ENCODE results near the gene CYP4F22.
A peak's percentile ranks its signal among the peaks of the same experiment; 100 is the strongest.
"Not testable (repeated sequence)": the region's sequence is repeated elsewhere in the genome, so short reads cannot be mapped to it uniquely, and the experiment has no call there.

CYP4F22 gene

DNA sequence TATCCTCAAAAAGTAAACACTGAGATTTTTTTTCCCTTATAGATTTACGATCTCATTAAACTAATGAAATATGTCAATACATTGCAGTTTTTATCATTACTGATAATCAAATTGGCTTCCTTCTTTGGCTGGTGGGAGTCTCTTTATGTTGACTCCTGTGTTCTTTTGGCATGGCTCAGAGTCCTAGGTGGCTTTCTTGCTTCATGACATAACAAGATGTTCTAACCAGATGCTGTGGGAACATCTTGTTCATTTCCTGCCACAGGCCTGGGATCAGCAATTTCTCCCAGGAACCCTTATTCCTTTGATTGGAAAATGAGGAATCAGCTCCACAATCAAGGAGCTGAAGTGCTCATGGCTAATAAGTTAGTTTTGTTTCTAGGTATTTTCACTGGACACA, 13.2 kb upstream of the CYP4F22 start:
- no peak for DNase-seq (ENCODE audit: low spot score)

DNA sequence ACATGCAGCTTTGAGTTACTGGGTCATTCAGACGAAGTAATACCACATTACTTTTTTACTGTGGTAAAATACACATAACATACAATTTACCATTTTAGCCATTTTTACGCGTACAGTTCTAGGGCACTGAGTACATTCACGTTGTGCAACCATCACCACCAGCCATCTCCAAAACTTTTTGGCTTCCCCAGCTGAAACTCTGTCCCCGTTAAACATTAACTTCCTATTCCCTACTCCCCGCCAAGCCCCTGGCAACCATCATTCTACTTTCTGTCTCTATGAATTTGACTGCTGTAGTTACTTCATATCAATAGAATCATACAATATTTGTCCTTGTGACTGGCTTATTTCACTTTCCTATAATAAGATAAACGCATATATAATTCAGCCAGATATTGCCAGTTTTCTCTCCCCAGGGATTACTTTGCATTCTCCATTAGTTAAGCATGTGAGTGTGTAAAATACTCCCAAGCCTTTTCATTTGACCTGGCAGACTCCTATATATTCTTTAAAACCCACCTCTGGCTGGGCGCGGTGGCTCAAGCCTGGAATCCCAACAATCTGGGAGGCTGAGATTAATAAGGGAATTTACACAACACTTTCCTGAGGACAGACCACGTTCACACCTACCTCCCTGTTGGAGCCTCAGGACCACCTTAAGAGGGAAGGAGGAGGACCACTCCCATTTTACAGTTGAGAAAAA, 10.0 kb upstream of the CYP4F22 start:
- DNase-seq (ENCODE audit: low spot score): no peak

- peak; percentile 13 for DNase-seq (ENCODE audit: low spot score)
Observed at GRCh38 chr19:15498910-15499309, 9.4 kb upstream of the CYP4F22 start.

- no peak for DNase-seq (ENCODE audit: low spot score)
Observed at GRCh38 chr19:15501596-15501995, 6.7 kb upstream of the CYP4F22 start.

GRCh38 chr19:15502264-15502663, 6.1 kb upstream of the CYP4F22 start:
- DNase-seq (ENCODE audit: low spot score): no peak

DNA sequence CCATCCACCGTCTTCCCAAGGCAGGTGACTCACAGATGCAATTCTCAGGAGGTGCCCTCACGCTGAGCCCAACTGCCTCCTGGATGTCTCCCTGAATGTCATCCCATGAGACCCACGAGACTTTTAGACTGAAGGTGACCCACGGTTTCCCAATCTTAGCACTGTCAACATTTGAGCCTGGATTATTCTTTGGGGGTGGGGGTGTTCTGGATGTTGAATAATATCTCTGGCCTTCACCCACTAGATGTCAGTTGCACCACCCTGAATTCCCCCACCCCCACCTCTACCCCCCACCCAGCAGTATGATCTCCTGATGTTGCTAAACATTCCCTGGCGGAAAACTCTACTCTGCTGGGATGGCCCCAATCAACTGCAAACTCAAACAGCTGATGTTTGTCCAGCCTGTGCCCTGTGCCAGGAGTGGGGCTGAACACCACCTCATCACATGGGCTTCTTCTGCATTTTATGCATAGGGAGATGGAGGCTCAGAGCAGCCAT, 2.2 kb upstream of the CYP4F22 start:
- no peak for DNase-seq (ENCODE audit: low spot score)

GRCh38 chr19:15507068-15508034, 974 bp upstream of the CYP4F22 start:
- no peak for DNase-seq (ENCODE audit: low spot score)

DNA sequence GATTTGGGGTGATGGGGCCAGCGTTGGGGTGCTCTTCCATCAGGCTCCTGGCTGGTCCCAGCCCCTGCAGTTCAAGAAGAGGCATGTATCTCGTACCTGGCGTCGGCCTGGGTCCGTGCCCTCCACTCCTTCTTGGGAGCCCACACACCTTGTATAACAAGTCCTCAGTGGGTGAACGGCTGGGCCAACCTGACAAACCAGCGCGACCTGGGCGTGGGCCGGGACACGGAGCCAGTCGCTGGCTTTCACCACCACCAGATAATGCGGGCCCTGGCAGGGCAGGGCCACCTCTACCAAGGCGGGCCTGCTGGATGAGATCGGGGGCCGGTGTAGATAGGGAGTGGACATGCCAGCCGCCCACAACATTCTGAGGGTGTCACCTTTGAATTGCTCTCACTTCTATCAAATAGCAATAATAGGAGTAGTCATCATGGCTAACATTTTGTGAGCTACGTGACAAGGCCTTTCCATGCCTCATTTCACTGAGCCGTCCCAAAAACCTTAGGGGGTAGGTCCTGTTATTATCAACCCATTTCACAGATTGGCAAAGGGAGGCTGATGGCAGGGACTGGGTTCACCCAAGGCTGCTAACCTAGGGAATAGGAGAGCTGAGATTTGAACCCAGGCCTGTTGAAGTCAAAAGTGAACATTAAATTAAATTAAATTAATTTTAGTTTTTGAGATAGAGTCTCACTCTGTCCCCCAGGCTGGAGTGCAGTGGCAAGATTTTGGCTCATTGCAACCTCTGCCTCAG, 3.5 kb downstream of the CYP4F22 start:
- DNase-seq (ENCODE audit: low spot score): no peak

- not testable (repeated sequence) for DNase-seq (ENCODE audit: low spot score)
Observed at GRCh38 chr19:15515227-15515625, 6.9 kb downstream of the CYP4F22 start.

- DNase-seq (ENCODE audit: low spot score): no peak
Observed at GRCh38 chr19:15516363-15516762, 8.0 kb downstream of the CYP4F22 start.

DNA sequence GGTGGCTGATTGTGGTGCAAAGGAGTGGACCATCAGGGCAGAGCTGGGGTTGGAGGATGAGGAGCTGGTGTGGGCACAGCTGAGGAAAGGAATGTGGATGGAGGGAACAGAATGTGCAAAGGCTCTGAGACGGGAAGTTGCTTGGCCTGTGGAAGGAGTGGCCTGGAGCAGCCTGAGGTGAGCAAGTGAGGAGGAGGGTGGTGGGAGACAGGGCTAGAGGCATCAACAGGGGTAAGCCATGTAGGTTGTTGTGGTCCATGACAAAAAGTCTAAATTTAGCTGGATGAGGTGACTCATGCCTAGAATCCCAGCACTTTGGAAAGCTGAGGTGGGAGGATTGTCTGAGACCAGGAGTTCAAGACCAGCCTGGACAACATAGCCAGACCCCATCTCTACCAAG, 9.5 kb downstream of the CYP4F22 start:
- DNase-seq (ENCODE audit: low spot score): no peak

GRCh38 chr19:15519433-15519976, 11.2 kb downstream of the CYP4F22 start:
- DNase-seq (ENCODE audit: low spot score): no peak

- DNase-seq (ENCODE audit: low spot score): no peak
Observed at GRCh38 chr19:15524781-15525180, 16.5 kb downstream of the CYP4F22 start.

DNA sequence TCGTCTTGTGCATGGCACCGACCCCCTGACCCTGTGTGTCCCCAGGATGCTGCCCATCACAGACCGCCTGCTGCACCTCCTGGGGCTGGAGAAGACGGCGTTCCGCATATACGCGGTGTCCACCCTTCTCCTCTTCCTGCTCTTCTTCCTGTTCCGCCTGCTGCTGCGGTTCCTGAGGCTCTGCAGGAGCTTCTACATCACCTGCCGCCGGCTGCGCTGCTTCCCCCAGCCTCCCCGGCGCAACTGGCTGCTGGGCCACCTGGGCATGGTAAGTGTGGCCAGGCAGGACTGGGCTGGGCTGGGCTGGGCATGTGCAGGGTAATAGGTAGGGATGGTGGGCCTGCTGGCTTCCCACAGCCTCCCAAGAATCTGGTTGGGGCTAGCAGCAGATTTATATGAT, 17.0 kb downstream of the CYP4F22 start:
- DNase-seq (ENCODE audit: low spot score): no peak

GRCh38 chr19:15526408-15526807, 18.1 kb downstream of the CYP4F22 start:
- DNase-seq (ENCODE audit: low spot score): no peak

DNA sequence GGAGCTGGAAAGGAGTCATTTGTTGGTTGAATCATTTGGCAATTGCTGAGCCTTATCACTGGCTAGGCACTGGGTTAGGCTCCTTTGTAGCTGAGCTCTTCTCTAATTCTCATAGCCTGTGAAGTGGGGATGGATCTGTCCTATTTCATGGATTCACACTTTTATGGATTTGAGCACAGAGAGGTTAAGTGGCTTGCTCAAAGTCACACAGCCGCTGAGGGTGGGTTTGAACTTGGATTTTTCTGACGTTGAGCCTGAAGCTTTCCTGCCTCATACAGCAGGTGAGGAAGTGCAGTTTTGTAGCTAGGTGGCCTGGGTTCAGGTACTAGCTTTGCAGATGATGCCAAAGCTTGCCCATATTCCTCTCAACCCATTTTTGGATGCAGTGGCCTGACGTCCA, 19.4 kb downstream of the CYP4F22 start:
- DNase-seq (ENCODE audit: low spot score): no peak

- DNase-seq (ENCODE audit: low spot score): no peak
Observed at GRCh38 chr19:15529774-15530372, 21.5 kb downstream of the CYP4F22 start.

GRCh38 chr19:15532779-15533521, 24.6 kb downstream of the CYP4F22 start:
- DNase-seq (ENCODE audit: low spot score): no peak

- DNase-seq (ENCODE audit: low spot score): not testable (repeated sequence)
Observed at GRCh38 chr19:15533522-15533830, 25.2 kb downstream of the CYP4F22 start.

GRCh38 chr19:15534957-15535864, 26.9 kb downstream of the CYP4F22 start:
- no peak for DNase-seq (ENCODE audit: low spot score)

Measured in COLO829 (cell line).